ENCODE data around the gene BMP7. TPM values are rescaled to one million over a fixed set of nuclear protein-coding genes. Genes with fewer than 3 reads are reported as not detected.

The BMP7 gene
- total and polyA plus RNA-seq, 2 of the 8 experiments (the other 6 are each of a cell fraction or from before 2014, with no cell fraction given), result 9.2 to 14.7 TPM

DNA sequence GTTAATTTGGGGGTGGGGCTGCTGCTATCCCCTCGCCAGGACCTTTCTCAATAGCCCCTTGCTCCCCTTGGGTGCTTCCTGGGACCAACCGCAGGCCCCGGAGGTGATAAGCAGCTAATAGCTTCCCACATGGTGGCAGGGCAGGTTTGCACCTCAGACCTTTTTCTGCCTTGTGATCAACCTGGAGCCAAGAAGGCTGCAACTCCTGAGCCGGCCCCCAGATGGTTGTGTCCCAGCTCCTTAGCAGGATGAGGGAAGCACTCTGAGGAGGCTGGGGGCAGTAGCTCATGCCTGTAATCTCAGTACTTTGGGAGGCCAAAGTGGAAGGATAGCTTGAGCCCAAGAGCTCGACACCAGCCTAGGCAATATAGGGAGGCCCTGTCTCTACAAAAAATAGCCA, 85.5 kb downstream of the BMP7 start:
- CTCF ChIA-PET (ENCODE audit: partially characterized antibody), result interaction anchor here (0.7 to 5.6 kb wide), 20 partner anchors 9 to 159 kb away, joined by 3 to 35 read pairs (median 3); partner anchors contain the start of gene SPO11
- POLR2A ChIA-PET (ENCODE audit: partially characterized antibody), result interaction anchor here (1.0 to 1.2 kb wide), 2 partner anchors 81 to 110 kb away, joined by 3 read pairs; no protein-coding TSS in a partner anchor
- H3K4me1 ChIP-seq (replicated peaks in 1 of 4; ENCODE audit: control insufficient read depth in 3 of 4, insufficient read depth in 4 of 4, low read length in 3 of 4), result peaks cover 0 to 16% (median 1%) of the 10 kb centered on the region in 4 experiments; a peak in 5 of 7 replicates
- H3K23me2 ChIP-seq (ENCODE audit: low read depth, low read length), result no peaks in the 10 kb centered on the region
- H3K27ac ChIP-seq (ENCODE audit: low read depth, low read length), result no peak overlapping the region
- no peak overlapping the region for H2AK5ac ChIP-seq (ENCODE audit: low read depth, low read length)
- no peaks in the 10 kb centered on the region for H3K79me1 ChIP-seq (ENCODE audit: low read depth, low read length)
- no peak for DNase-seq (ENCODE audit: low read depth in 1 of 2, low spot score in 2 of 2)
- no peak overlapping the region for H3K4me2 ChIP-seq (ENCODE audit: insufficient read depth in 1 of 2, low read depth in 2 of 2, low read length in 2 of 2)
- no peak overlapping the region for H3K23ac ChIP-seq (ENCODE audit: insufficient read length)
- no peak for FAIRE-seq
- H3K9me3 ChIP-seq (ENCODE audit: insufficient read depth in 2 of 2, low read depth in 1 of 2, low read length in 1 of 2), result 0 out of 4 replicates have a peak, but pooled peaks cover 0 to 3% of the 10 kb centered on the region in 2 experiments
- H2BK120ac ChIP-seq (replicated peaks; ENCODE audit: low read depth, low read length), result no peak overlapping the region
- no peaks in the 10 kb centered on the region for H3K27me3 ChIP-seq (replicated peaks in 1 of 4; ENCODE audit: control insufficient read depth in 3 of 4, extremely low read depth in 1 of 4, insufficient read depth in 3 of 4, low read length in 3 of 4)
- no peak overlapping the region for H3K9ac ChIP-seq (replicated peaks in 1 of 4; ENCODE audit: extremely low read depth in 1 of 4, low read depth in 3 of 4, low read length in 3 of 4)
- H2BK5ac ChIP-seq (ENCODE audit: low read depth, low read length), result no peak overlapping the region
- no peak overlapping the region for H2BK12ac ChIP-seq (ENCODE audit: low read depth, low read length)
- no peaks in the 10 kb centered on the region for H3K79me2 ChIP-seq (ENCODE audit: control insufficient read depth in 1 of 2, insufficient read depth in 2 of 2, low read length in 2 of 2)
- no peak overlapping the region for H3K18ac ChIP-seq (ENCODE audit: extremely low read depth, low read length)
- WGBS, 2 experiments (ENCODE audit: extremely low coverage in 1 of 2, insufficient coverage in 1 of 2, insufficient read length in 1 of 2, insufficient replicate concordance in 2 of 2, low coverage in 1 of 2, low lambda C conversion rate in 2 of 2, missing lambda C conversion rate in 1 of 2), result 69% methylated on average over 5 of the region's 5 CpGs; no CpG with 5 or more reads in 1 of the 2 experiments
- no peaks in the 10 kb centered on the region for H3K36me3 ChIP-seq (ENCODE audit: control insufficient read depth in 2 of 4, insufficient read depth in 4 of 4, low read length in 3 of 4)
- H4K5ac ChIP-seq (ENCODE audit: insufficient read length, low read depth, low read length), result no peak overlapping the region
- no peak overlapping the region for H4K91ac ChIP-seq (replicated peaks; ENCODE audit: insufficient read length, low read length)
- no peak overlapping the region for H2BK15ac ChIP-seq (ENCODE audit: low read length)
- no peak overlapping the region for H2BK20ac ChIP-seq (ENCODE audit: low read length)
- no peak overlapping the region for H2AFZ ChIP-seq (ENCODE audit: low read length)
- no peak overlapping the region for H3K4ac ChIP-seq (replicated peaks; ENCODE audit: insufficient read length, low read depth, low read length)
- TF ChIP-seq RAD21 (IDR thresholded peaks at IDR 0.05 in 1 of 2, conservative IDR thresholded peaks at IDR 0.05 in 1 of 2; ENCODE audit: low read depth in 2 of 2, low read length in 2 of 2) (peak; percentile 9 to 55), RNF2 (IDR thresholded peaks at IDR 0.05; ENCODE audit: borderline replicate concordance, low read depth, low read length, missing control alignments, poor library complexity, severe bottlenecking) (no peak)
- TF ChIP-seq, protein P1, sequence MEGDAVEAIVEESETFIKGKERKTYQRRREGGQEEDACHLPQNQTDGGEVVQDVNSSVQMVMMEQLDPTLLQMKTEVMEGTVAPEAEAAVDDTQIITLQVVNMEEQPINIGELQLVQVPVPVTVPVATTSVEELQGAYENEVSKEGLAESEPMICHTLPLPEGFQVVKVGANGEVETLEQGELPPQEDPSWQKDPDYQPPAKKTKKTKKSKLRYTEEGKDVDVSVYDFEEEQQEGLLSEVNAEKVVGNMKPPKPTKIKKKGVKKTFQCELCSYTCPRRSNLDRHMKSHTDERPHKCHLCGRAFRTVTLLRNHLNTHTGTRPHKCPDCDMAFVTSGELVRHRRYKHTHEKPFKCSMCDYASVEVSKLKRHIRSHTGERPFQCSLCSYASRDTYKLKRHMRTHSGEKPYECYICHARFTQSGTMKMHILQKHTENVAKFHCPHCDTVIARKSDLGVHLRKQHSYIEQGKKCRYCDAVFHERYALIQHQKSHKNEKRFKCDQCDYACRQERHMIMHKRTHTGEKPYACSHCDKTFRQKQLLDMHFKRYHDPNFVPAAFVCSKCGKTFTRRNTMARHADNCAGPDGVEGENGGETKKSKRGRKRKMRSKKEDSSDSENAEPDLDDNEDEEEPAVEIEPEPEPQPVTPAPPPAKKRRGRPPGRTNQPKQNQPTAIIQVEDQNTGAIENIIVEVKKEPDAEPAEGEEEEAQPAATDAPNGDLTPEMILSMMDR (IDR thresholded peaks at IDR 0.05; ENCODE audit: control extremely low read depth in 1 of 3, insufficient read depth in 1 of 3, low read depth in 1 of 3, low read length in 3 of 3), result peak in 2 of 3 experiments; percentile 28 to 35; a peak in 3 of 4 replicates
- no peak overlapping the region for H4K8ac ChIP-seq (ENCODE audit: extremely low read depth, insufficient read depth, low read length)
- no peak overlapping the region for H3K56ac ChIP-seq (replicated peaks; ENCODE audit: insufficient read length, low read depth, low read length)
- no peaks in the 10 kb centered on the region for H4K20me1 ChIP-seq (replicated peaks in 1 of 2; ENCODE audit: control insufficient read depth in 1 of 2, insufficient read depth in 2 of 2, low read length in 2 of 2)
- no peak overlapping the region for H3K4me3 ChIP-seq (ENCODE audit: extremely low read depth in 1 of 4, insufficient read depth in 2 of 4, low read depth in 3 of 4, low read length in 4 of 4)
- no peak overlapping the region for H3K14ac ChIP-seq (ENCODE audit: insufficient read length)

Measured in H1 (cell line).